Renal cortex interstitium (tissue), 11 donors: ENCODE measurements around the gene SRP9. TPM values are rescaled to one million over a fixed set of nuclear protein-coding genes. Genes with fewer than 3 reads are reported as not detected.
"Not testable (repeated sequence)": the region's sequence is repeated elsewhere in the genome, so short reads cannot be mapped to it uniquely, and the experiment has no call there.

Source experiments
- DNase-seq, 11 donors: peaks; one replicate each; pipeline ENCODE4 v3.0.0-alpha.2; 2013; ENCODE audit warnings: low read depth in 9 of 11, low spot score in 4 of 11; ENCODE audit errors: extremely low read depth in 1 of 11
- polyA plus RNA-seq, 3 donors: library from polyadenylated mRNA; unstranded; fragments of 120-200 nt; gene quantifications; one replicate each; pipeline ENCODE4 v1.2.1, GENCODE V29; 2013; ENCODE audit not compliant: insufficient read length in 3 of 3

The SRP9 gene
- polyA plus RNA-seq, 3 donors: 397 to 497 (median 435) TPM

GRCh38 chr1:225747566-225747965 is 30.1 kb upstream of the SRP9 start:
- DNase-seq: no peak

GRCh38 chr1:225748529-225748928 is 29.1 kb upstream of the SRP9 start:
- DNase-seq: no peak

GRCh38 chr1:225749706-225750105 is 27.9 kb upstream of the SRP9 start:
- no peak for DNase-seq

GRCh38 chr1:225750420-225750819 is 27.2 kb upstream of the SRP9 start:
- DNase-seq: no peak

GRCh38 chr1:225750875-225751824 is 26.5 kb upstream of the SRP9 start:
- DNase-seq: no peak

GRCh38 chr1:225752245-225752644 is 25.4 kb upstream of the SRP9 start:
- no peak for DNase-seq

GRCh38 chr1:225754940-225755641 is 22.5 kb upstream of the SRP9 start:
- no peak for DNase-seq

GRCh38 chr1:225755671-225756319 is 21.8 kb upstream of the SRP9 start:
- no peak for DNase-seq

GRCh38 chr1:225757927-225758656 is 19.5 kb upstream of the SRP9 start:
- DNase-seq: no peak

GRCh38 chr1:225759972-225760371 is 17.7 kb upstream of the SRP9 start:
- not testable (repeated sequence) for DNase-seq

- no peak for DNase-seq
Measured at GRCh38 chr1:225760531-225760930, 17.1 kb upstream of the SRP9 start.

GRCh38 chr1:225761395-225761794 is 16.2 kb upstream of the SRP9 start:
- DNase-seq: not testable (repeated sequence)

GRCh38 chr1:225762002-225762441 is 15.6 kb upstream of the SRP9 start:
- DNase-seq: no peak

GRCh38 chr1:225762444-225762843 is 15.2 kb upstream of the SRP9 start:
- no peak for DNase-seq

- no peak for DNase-seq
Measured at GRCh38 chr1:225763716-225764548, 13.7 kb upstream of the SRP9 start.

GRCh38 chr1:225765982-225766674 is 11.5 kb upstream of the SRP9 start:
- DNase-seq: no peak

GRCh38 chr1:225766967-225767633 is 10.5 kb upstream of the SRP9 start:
- DNase-seq: no peak
